ENCODE data around the gene ITGA11.

Gene ITGA11

DNA sequence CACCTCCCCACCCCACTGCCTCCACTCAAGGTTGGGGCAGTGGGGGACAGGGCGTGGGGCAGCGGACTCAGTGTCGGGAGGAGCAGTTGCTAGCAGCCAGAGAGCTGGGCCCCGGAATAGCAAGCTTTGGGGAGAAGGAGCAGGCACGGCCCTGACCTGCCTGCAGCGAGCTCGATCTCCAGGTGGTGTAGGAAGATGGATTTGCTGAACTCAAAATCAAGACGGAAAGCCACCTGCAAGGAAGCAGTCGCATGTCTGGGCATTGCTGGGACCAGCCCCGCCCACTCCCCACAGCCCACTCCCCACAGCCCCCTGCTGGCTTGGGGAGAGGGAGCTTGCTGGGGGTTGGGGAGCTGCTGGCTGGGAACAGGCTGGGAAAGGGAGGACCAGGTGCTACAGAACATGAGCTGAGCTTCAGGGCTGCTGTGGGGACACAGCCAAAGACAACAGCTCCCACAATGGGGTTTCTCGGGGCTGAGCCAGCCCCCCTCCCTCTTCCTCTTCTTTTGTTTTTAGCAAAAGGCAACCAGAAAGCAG, 116.4 kb downstream of the ITGA11 start:
- no peak for DNase-seq (ENCODE audit: low read depth in 1 of 2, low spot score in 1 of 2)
- TF ChIP-seq POLR2AphosphoS5 (IDR thresholded peaks at IDR 0.05; ENCODE audit: low read depth) = no peak
- TF ChIP-seq GABPA (IDR thresholded peaks at IDR 0.05; ENCODE audit: low read depth) = no peak
- TF ChIP-seq, protein P1, sequence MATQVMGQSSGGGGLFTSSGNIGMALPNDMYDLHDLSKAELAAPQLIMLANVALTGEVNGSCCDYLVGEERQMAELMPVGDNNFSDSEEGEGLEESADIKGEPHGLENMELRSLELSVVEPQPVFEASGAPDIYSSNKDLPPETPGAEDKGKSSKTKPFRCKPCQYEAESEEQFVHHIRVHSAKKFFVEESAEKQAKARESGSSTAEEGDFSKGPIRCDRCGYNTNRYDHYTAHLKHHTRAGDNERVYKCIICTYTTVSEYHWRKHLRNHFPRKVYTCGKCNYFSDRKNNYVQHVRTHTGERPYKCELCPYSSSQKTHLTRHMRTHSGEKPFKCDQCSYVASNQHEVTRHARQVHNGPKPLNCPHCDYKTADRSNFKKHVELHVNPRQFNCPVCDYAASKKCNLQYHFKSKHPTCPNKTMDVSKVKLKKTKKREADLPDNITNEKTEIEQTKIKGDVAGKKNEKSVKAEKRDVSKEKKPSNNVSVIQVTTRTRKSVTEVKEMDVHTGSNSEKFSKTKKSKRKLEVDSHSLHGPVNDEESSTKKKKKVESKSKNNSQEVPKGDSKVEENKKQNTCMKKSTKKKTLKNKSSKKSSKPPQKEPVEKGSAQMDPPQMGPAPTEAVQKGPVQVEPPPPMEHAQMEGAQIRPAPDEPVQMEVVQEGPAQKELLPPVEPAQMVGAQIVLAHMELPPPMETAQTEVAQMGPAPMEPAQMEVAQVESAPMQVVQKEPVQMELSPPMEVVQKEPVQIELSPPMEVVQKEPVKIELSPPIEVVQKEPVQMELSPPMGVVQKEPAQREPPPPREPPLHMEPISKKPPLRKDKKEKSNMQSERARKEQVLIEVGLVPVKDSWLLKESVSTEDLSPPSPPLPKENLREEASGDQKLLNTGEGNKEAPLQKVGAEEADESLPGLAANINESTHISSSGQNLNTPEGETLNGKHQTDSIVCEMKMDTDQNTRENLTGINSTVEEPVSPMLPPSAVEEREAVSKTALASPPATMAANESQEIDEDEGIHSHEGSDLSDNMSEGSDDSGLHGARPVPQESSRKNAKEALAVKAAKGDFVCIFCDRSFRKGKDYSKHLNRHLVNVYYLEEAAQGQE (IDR thresholded peaks at IDR 0.05; ENCODE audit: insufficient replicate concordance, low read depth) = no peak
- no peaks in the 10 kb centered on the region for H3K27me3 ChIP-seq (ENCODE audit: insufficient read depth, poor library complexity, severe bottlenecking)
- no peak overlapping the region for H3K4me3 ChIP-seq (replicated peaks; ENCODE audit: insufficient read depth, low read length)
- H3K27ac ChIP-seq (replicated peaks) = no peak overlapping the region

DNA sequence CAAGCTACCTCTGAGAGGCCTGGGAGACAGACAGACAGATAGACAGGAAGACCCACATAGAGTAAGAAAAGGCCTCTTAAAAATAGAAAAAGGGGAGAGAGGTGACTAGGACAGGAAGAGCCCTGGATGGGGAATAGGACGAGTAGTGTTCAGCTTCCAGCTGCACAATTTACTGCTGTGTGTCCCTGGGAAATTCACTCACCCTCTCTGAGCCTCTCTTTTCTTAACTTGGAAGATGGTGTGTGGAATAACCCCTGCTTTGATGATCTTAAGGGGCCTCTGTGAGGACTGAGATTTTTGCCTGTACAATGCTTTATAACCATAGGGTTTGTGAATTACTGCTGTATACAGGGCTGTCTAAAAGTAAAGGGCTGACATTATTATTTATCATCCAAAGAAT, 116.9 kb downstream of the ITGA11 start:
- no peak for TF ChIP-seq SPI1 (IDR thresholded peaks at IDR 0.05; ENCODE audit: borderline replicate concordance, low read depth)
- H3K4me3 ChIP-seq (replicated peaks; ENCODE audit: insufficient read depth, low read length) = no peak overlapping the region
- no peak overlapping the region for H3K27ac ChIP-seq (replicated peaks)
- DNase-seq (ENCODE audit: low read depth in 1 of 2, low spot score in 1 of 2) = no peak
- H3K27me3 ChIP-seq (ENCODE audit: insufficient read depth, poor library complexity, severe bottlenecking) = no peaks in the 10 kb centered on the region

DNA sequence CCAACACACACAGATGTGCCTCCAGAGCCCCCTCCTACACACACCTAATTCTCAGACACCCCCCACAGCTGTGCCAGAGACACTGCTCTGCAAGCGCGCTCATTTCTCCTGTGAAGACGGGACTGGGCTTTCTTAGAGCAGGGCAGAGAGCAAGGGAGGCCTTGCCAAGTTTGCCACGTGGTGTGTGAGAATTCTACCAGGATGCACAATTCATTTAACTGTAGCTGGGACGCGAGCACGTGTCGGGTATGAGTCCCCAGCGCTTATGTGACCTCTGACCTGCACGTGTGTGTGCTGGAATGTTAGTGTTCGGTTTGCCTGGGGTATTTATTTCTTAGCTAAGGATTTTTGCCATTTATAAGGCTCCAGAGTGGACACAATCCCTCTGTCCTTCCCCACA, 117.4 kb downstream of the ITGA11 start:
- DNase-seq (ENCODE audit: low read depth in 1 of 2, low spot score in 1 of 2) = no peak
- TF ChIP-seq GABPA (IDR thresholded peaks at IDR 0.05; ENCODE audit: low read depth) (no peak), POLR2AphosphoS5 (IDR thresholded peaks at IDR 0.05; ENCODE audit: low read depth) (no peak), SPI1 (IDR thresholded peaks at IDR 0.05; ENCODE audit: borderline replicate concordance, low read depth) (no peak)
- TF ChIP-seq, protein P2, sequence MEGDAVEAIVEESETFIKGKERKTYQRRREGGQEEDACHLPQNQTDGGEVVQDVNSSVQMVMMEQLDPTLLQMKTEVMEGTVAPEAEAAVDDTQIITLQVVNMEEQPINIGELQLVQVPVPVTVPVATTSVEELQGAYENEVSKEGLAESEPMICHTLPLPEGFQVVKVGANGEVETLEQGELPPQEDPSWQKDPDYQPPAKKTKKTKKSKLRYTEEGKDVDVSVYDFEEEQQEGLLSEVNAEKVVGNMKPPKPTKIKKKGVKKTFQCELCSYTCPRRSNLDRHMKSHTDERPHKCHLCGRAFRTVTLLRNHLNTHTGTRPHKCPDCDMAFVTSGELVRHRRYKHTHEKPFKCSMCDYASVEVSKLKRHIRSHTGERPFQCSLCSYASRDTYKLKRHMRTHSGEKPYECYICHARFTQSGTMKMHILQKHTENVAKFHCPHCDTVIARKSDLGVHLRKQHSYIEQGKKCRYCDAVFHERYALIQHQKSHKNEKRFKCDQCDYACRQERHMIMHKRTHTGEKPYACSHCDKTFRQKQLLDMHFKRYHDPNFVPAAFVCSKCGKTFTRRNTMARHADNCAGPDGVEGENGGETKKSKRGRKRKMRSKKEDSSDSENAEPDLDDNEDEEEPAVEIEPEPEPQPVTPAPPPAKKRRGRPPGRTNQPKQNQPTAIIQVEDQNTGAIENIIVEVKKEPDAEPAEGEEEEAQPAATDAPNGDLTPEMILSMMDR (IDR thresholded peaks at IDR 0.05; ENCODE audit: insufficient read depth, low read length) = no peak
- TF ChIP-seq, protein P1 (IDR thresholded peaks at IDR 0.05; ENCODE audit: insufficient replicate concordance, low read depth) = no peak
- Histone ChIP-seq H3K27me3 (ENCODE audit: insufficient read depth, poor library complexity, severe bottlenecking) (no peaks in the 10 kb centered on the region), H3K4me3 (replicated peaks; ENCODE audit: insufficient read depth, low read length) (no peak overlapping the region), H3K27ac (replicated peaks) (no peak overlapping the region)

DNA sequence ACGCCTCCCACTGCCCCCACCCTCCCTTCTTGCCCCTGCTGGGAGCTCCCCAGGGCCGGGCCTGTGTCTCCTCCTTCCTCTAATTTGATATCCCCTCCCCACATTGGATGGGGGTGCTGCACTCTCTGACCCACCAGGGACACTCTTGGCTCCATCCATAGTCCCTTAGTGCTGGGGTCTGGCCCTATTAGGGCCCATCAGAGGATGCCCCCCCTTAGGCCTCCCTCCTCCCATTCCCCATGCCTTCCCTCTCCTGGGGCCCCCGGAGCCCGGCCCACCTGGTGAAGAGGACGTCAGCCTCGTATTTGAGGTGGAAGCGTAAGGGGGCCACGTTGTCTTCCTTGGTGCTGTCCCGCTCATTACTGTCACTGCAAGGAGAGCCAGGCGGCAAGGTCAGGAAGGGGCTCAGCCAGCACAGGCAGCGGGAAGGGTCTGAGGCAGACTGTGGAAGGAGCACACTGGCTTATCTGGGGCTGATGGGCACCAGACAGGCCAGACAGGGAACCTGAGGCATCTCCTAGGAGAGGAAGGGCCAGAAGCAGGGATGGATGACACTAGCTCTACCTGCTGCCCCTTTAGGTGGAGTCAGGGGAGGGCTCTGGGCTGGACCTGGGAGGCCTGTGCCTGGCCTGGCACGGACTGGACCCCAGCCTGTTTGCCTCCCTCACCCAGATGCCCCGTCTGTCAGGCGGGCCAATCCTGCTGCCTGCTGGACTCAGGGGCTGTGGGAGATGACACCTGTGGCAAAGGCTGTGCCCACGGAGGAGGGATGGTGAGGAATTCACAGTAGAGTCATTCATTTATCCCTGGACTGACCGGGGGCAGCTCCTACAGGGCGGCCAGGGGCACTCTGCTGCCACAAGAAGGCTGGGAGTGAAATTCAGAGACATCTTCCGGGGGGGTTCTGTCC, 118.2 kb downstream of the ITGA11 start:
- TF ChIP-seq, protein P2 (IDR thresholded peaks at IDR 0.05; ENCODE audit: insufficient read depth, low read length) = no peak
- TF ChIP-seq, protein P1 (IDR thresholded peaks at IDR 0.05; ENCODE audit: insufficient replicate concordance, low read depth) = no peak
- TF ChIP-seq GABPA (IDR thresholded peaks at IDR 0.05; ENCODE audit: low read depth) = no peak
- no peak for TF ChIP-seq POLR2AphosphoS5 (IDR thresholded peaks at IDR 0.05; ENCODE audit: low read depth)
- TF ChIP-seq SPI1 (IDR thresholded peaks at IDR 0.05; ENCODE audit: borderline replicate concordance, low read depth) = no peak
- Histone ChIP-seq H3K27ac (replicated peaks) (no peak overlapping the region), H3K27me3 (ENCODE audit: insufficient read depth, poor library complexity, severe bottlenecking) (no peaks in the 10 kb centered on the region), H3K4me3 (replicated peaks; ENCODE audit: insufficient read depth, low read length) (no peak overlapping the region)
- DNase-seq (ENCODE audit: low read depth in 1 of 2, low spot score in 1 of 2) = no peak

Measured in HL-60 (cell line).